HG03457 (cell line): ENCODE measurements around the gene CDK18.

Experiments
- ATAC-seq: cut with Tn5 transposase; IDR thresholded peaks from one replicate; pipeline ENCODE4 v1.9.1; 2021; ENCODE audit warnings: moderate number of reproducible peaks; ENCODE audit not compliant: unreplicated experiment

Gene CDK18

DNA sequence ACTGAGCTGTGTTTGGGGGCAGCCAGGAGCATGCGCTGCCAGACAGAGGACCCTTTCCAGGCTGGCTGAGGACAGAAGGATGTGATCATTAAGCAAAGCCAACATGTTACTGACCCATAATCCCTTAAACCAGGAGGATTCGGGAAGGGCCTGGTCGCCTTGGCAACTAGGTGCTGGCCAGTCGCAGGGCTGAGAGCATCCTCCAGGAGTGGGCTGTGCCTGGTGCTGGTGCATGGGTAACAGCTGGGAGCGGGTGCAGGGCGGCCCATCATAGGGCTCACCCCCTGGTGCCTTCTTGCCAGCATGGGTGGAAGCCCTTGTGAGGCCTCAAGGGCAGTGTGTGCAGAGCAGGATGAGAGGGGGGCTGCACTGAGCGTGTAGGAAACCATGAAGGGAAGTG lies 17.2 kb downstream of the CDK18 start:
- ATAC-seq, result no peak

DNA sequence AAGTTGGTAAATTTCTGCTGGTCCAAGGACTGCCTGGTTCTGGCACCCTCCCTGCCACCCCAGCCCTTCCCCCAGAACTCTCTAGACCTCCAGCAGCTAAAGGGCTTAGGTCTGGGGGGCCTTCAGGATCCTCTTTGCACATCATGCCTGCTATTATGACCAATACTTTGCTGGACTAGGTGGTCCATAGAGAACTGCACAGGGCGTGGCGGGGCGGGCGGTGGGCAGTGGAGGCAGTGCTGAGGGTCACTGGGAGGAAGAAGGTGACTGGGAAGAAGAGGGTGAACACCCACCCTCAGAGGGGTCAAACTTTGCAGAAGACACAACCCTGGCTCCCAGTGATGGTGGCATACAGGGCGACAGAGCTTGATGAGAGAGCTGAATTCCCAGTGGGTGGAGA lies 18.2 kb downstream of the CDK18 start:
- ATAC-seq, result no peak

DNA sequence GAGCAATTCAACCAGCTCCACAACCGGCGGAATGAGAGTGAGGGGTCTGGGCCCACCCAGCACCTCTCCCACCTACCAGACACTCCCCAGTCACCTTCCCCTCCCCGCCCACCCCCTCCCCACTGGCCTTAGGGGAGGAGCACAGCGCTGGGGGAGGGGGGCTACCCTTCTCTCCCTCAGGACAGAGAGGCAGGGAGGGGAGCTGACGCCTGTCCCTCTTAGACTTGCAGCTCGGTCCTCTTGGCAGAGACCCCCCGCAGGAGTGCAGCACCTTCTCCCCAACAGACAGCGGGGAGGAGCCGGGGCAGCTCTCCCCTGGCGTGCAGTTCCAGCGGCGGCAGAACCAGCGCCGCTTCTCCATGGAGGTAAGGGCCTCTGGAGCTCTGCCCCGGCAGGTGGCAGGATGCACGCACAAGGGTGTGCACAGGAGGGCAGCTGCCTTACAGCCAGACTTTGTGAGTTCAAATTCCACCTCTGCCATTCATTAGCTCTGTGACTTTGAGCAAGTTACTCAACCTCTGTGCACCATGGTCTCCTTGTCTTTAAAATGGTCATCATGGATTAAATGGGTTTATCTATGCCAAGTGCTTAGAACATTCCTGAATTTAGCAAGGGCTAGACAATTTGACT lies 18.9 kb downstream of the CDK18 start:
- ATAC-seq, result no peak

DNA sequence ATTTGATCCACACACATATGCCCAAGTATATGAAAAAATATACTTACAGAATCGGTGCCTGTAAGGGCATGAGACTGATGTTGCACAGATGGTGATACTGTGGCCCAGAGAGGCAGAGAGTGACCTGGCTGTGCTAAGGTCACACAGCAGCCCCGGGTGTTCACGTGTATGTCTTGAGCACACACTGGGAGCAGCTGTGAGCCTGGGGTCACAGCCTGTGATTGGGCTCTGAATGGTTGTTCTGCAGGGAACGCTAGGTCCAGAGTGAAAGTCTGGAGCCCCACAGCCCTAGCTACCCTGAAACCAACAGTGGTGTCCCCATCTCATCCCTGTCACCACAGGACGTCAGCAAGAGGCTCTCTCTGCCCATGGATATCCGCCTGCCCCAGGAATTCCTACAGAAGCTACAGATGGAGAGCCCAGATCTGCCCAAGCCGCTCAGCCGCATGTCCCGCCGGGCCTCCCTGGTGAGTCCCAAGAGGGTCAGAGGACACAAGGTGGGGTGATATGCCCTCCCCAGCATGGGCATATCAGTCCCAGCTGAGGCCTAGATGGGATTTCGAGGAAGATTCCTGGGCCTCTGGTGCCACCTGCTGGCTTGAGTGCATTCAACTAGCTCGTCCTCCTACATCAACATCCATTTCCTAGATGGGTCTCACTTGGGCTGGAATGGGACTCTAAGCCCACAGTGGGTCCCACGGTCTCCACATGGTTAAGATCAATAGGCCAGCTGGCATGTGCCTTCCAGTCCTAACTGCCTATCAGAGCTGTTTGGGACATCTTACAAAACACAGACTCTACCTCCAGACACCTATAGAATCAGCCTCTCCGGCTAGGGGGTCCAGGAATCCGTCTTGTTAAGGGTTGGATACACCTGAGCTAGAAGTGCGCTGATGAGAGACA lies 19.7 kb downstream of the CDK18 start:
- no peak for ATAC-seq

DNA sequence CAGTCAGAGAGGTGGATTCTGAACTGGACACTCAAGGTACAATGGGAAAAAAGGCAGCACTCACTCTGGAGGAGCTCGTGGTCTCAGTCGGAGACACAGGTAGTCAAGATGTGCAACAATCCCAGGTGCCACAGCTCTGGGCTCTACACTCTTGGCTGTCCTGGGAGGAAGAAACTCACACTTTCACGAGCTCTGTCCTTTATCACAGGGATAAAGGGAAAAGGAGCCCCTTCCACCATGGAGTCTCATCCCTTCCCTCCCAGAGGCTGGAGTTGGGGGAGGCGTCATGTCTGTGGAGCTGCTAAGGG lies 20.3 kb downstream of the CDK18 start:
- no peak for ATAC-seq

DNA sequence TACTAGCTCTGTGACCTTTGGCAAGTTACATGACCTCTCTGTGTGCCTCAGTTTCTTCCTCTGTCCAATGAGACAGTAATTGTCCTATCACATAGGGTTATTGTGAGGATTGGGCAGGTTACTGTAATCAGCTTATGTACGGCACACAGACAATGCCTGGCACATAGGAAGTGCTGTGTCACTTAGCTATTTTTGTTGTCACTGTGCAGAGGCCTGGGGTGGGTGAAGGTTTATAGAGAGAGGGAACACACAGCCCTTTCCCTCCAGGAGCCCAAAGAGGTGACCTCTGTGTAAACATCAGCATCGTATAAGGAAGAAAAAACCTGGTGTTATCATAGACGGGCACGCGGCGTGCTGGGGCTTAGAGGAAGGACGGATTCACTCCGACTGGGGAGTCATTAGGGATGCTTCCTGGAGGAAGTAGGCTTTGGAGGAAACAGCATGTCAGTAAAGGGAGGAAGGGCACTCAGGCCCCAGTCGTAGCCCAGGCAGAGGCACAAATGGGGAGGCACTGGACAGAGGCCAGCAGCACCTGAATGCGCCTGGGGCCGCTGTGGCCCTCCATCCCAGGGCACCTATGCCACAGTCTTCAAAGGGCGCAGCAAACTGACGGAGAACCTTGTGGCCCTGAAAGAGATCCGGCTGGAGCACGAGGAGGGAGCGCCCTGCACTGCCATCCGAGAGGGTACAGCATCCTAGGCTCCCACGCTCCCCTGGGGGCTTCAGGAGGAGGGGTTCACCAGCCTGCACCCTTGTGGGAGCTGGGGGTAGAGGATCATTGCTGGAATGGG lies 21.2 kb downstream of the CDK18 start:
- ATAC-seq, result no peak

DNA sequence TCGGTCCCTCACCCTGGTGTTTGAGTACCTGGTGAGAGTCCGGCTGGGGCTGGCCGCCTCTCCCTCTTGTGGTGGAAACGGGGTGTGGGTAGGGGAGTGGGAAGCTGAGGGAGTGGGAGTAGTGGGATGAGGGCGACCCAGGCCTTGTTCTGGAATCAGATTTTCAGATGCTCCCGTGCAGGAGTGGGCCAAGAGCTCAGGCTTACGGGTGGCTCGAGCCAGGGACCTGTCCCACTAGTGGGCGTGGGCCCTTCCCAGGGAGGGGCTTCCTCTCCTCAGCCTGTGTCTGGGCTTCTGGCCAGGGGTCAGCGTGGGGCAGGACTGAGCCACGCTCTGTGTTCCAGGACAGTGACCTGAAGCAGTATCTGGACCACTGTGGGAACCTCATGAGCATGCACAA lies 22.0 kb downstream of the CDK18 start:
- ATAC-seq, result no peak

DNA sequence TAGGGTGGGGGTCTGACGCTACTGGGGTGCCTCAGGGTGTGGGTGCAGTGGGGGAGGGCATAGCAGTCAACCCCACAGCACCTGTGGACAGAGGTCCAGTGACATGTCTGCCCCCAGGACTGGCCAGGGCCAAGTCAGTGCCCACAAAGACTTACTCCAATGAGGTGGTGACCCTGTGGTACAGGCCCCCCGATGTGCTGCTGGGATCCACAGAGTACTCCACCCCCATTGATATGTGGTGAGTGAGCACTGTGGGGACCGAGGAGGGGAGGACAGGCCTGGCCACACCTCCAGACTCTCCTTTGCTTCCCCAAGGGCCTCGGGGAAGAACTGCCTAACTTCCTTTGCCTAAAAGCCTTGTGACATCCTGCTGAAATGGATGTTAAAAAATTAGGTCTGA lies 23.5 kb downstream of the CDK18 start:
- no peak for ATAC-seq

DNA sequence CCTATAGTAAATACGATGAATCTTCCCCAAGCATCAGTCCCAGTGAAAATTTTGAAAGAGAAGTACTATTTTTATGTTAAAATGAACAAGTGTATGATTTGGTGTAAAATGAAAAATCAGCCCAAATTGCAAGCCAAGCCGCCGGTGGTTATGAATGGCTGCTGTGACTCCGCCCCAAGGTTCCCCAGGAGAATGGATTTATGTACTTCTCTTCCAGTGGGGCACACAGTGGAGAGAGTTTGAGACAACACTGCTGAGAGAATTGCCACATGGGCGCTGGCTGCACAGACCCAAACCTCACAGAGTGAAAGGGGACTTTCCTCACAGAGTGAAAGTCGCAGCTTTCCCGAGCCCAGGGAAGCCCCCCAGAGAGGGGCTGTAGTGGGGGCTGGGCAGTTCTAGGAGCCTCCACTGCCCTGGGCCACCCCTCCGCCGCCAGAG lies 24.0 kb downstream of the CDK18 start:
- no peak for ATAC-seq

DNA sequence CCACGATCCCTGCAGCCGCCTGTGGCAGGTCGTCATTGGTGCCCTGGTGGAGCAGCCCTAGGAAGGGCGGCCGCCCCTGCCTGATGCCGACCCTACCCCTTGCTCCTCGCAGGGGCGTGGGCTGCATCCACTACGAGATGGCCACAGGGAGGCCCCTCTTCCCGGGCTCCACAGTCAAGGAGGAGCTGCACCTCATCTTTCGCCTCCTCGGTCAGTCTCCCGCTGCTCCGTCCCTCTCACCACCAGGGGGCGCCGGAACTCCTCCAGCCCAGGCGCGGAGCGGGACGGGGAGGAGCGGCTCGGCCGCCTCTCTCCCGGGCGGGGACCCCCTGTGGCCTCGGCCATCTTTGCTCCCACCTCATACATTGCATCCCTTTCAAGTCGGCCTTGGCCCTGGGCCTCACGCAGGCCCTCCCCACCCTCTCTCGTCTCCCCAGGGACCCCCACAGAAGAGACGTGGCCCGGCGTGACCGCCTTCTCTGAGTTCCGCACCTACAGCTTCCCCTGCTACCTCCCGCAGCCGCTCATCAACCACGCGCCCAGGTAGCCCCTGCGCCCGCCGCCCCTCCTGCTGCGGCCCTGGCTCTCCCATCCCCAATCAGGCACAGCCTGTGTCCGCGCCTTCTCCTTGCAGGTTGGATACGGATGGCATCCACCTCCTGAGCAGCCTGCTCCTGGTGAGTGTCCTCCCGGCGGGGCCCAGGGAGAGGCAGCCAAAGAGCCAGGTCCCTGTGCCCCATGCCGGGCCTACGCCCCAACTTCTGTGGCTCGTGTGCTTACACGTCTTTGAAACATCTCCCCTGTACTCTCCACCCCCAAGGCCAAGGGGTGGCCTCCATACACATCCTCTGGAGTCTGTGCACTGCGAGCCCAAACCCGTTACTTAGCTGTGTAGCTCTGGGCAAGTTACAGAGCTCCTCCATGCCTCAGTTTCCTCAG lies 24.7 kb downstream of the CDK18 start:
- no peak for ATAC-seq

DNA sequence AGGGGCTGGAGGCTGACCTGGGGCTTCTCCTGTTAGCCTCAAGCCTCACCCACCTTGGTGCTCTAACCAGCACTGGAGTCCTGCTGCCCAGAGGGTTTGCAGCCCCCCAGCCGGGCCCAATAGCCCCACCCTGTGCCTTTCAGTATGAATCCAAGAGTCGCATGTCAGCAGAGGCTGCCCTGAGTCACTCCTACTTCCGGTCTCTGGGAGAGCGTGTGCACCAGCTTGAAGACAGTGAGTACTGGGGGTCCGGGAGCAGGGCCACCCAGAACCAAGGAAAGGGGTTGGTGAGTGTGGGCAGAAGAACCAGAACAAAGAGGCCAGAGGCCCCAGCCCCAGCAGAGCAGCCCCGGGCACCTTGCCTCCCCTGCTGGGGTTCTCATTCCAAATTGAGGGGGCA lies 25.6 kb downstream of the CDK18 start:
- ATAC-seq, result no peak

DNA sequence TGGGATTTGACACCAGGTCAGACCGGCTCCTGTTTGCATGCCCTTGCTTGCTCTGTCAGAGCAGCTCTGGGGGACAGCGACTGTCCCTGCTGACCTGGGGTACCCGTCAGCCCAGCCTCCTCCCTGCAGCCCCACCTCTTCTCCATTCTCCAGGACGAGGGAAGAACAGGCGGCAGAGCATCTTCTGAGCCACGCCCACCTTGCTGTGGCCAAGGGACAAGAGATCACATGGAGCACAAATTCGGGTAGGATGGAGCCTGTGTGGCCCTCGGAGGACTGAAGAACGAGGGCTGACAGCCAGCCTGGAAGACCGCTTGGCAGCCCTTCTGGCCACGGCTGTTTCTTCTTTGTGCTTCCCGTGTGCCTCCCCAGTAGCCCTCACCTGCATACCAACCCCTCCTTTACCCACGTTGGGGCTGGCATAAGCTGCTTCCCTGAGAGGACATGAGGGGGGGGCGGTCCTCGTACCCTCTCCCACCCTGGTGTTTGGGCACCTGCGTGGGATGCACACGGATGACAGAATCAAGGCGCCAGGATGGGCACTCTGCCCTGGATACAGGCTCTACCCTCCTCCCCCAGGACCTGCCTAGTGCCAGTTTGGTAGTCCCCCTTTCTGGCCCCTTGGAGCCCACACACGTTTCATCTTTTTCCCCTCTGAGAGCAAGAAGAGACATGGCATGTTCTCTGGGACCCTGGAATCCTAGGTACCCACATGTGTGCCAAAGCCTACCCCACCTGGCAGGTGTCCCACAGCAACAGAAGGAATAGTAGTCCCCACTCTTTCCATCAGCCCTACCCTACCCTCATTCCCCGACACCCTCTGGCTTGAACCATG lies 26.9 kb downstream of the CDK18 start:
- ATAC-seq, result no peak

DNA sequence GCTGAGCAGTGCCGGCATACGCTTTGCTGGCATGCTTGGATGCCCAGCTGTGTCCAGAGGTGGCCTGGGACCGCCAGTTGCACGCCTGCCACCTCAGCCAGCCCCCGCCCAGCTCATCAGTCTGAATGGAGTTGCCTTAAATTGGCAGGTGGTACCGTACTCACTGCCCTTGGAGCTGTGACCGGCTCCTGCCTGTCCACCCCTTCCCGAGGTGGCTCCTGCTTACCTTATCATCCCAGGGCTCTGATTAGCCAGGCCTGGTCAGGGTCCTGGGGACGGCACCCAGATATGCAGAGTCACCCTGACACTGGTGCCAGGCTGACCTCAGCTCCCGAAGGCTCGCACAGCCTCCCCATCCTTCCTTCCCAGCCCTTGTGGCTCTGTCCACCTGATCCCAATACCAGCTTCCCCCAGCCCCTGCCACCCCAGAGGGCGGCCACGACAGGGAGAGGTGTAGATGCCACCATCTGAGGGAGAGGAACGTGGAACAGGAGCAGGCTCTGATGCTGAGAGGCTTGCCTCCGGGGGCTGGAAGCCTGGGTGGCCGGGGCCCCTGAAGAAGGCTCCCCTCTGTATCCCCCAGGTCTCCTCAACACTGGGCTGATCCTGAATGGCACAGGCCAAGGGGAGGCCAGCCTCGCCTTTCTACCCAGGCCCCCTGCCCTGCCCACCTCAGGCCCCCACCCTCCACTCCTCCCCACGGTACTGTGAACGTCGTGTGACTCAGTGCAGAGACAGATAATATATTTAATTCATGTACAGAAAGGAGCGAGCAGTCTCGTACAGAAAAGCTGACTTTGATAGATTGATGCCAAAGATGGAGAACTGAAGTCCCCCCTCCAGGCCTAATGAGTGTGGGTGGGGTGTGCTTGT lies 27.8 kb downstream of the CDK18 start:
- no peak for ATAC-seq

DNA sequence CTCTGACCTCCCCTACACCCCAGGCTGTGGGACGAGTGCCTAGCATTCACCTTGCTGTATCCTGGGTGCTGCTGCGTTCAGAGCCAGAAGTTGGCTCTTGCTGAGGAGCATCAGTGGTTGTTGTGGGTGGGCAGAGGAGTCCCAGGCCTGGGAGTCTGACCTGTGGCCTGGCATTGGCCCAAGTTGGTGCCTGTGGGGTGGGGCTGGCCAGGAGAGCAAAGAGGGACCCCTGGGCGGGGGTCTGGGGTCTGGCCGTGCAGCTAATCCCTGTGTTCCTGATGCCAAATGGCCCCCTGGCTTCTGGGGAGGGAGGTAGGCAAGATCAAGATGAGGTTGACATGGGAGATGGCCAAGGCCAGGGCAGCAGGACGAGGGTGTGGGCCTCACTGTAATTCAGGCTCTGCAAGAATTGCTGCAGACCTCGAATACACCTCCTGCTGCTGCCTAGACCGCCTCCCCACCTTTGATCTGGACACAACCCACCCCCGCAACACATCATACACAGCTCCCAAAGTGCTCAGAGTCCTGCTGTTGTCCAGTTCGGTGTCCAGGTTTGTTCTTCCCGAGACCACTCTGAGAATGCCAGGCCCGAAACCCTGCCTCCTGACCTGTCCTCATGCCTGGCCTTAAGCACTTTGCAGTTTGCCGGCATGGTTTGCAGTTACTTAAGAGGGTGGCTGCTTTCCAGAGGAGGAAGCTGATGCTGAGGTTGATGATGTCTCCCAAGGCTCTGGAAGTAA lies 28.7 kb downstream of the CDK18 start:
- no peak for ATAC-seq

DNA sequence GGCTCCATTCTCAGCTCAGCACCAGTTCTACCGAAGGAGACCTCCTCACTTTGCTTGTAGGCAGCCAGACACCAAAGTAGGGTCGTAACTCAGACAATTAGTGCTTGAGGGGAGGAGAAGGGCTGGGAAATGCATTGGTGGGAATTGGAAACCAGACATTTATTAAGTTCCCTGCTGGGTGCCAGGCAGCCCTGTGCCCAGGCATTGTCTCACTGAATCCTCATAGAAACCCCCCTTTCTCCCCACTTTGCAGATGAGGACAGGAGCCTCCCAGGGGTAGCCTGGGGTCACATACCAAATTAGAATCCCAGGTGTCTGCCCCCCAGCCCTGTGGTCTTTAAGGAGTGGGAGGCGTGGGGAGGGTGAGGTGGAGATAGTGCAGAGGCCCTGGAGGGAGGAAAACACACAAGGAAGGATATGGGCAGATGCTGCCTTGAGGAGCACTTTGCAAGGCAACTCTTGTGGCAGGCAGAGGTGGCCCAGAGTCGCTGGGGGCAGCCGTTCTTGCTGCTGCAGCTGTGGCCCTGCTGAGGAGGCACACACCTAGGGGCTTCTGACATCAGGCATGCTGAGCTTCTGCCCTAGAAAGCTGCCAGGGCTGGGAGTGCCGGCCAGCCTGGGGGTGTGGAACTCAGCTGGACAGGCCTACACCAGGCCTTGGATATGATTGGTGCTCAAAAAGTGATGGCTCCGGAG lies 29.4 kb downstream of the CDK18 start:
- ATAC-seq, result no peak

DNA sequence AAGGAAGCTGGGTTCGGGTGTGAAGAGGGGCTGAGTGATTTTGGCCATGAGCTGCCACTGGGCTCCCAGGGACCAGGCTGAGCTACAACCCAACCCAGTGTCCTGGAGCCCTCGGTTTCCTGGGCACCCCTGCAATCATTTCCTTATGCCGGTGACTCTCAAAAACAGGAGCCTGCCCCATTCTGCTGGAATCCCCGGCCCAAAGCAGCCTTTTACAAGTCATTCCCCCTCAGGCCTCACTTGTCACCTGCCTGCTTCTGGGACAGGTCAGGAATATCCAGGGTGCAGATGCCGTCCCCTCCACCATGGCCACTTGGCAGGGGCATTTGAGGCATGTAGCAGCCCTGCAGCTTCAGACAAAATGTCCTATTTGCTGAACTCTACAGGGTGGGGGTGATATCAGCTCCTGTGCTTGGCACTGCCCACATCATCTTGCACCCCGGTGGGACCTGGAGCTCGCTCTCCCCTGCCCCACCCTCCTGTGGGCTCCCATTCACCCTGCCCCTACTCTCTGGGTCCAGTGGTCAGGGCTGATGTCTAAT lies 30.0 kb downstream of the CDK18 start:
- ATAC-seq, result no peak

DNA sequence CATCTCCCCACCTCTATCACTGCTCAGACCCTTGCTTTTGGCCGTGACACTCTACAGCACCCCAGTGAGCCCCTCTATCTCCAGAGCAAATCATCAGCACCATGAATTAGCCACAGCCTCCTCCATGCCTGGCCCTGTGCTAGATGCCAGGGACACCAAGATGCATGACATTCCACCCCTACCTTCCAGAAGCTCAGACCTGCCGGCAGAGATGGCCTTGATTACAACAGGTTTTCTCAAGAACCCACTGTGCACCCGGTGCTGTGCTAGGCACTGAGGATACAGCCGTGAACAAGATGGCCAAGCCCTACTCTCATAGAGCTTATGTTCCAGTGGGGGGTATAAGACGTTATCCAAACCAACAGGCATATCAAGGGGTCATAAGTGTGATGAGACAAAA lies 30.6 kb downstream of the CDK18 start:
- no peak for ATAC-seq
